Vagina (tissue), 2 donors: ENCODE data around the gene ACOXL.

ENCODE experiments used
- POLR2A ChIP-seq, 2 donors: fragments of 450-650 bp; IDR thresholded peaks; one replicate each; pipeline ENCODE4 v1.6.1; 2017; ENCODE audit warnings: antibody characterized with exemption in 2 of 2, mild to moderate bottlenecking in 2 of 2, moderate library complexity in 2 of 2
- TF ChIP-seq, protein P1 (sequence below), 3 experiments: fragments of 450-650 bp in 2 of 3; fragments of 200-600 bp in 1 of 3; sonication (generic) in 1 of 3; IDR thresholded peaks; one replicate each; pipeline ENCODE4 v1.5.1; 2017 to 2019; ENCODE audit warnings: antibody characterized with exemption in 3 of 3, mild to moderate bottlenecking in 2 of 3, moderate library complexity in 2 of 3

DNA sequence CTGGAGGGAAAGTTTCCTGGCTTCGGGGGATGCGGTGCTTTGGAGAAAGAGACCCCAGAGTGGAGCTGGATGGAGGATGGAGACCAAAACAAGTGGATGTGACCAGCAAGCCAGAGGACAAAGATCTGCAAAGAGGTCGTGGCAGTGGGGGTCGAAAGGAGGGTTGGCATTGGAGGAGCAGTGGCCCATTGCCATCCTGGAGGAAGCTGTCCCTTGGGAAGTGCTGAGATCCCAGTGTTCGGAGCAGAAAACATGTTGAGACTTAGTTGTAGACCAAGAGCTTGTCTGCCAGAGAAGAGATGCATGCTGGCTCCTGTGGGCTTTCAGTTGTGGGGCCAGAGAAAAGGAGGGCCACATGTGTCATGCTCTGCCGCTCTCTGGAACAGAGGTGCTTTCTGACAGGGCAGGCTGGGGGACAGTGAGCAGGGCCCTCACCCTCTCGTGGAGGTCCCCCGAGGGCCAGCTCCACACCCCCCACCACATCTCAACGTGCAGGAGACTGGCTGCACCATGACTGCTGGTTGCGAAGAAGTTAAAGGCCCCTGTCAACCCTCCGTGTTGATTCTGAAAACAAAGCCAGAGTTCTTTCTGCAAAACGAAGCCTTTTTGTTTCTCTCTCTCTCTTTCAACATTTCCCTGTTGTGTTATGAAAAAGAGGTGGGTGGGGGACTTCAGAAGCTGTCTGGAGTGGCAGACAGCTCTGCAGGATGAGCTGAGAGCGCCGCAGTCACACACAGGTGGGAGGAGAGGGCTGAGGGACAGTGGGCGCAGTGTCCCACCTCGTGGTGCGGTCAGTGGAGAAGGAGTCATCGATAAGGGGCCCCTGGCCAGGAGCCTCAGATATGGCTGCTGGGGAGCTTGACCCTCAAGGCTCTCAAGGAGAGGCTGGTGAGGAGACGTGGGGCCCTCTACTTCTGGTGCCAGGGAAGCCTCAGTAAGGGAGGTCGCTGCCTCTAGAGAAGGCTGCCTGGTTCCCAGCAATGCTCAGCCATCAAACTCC, 310.7 kb downstream of the ACOXL start:
- TF ChIP-seq, protein P1, sequence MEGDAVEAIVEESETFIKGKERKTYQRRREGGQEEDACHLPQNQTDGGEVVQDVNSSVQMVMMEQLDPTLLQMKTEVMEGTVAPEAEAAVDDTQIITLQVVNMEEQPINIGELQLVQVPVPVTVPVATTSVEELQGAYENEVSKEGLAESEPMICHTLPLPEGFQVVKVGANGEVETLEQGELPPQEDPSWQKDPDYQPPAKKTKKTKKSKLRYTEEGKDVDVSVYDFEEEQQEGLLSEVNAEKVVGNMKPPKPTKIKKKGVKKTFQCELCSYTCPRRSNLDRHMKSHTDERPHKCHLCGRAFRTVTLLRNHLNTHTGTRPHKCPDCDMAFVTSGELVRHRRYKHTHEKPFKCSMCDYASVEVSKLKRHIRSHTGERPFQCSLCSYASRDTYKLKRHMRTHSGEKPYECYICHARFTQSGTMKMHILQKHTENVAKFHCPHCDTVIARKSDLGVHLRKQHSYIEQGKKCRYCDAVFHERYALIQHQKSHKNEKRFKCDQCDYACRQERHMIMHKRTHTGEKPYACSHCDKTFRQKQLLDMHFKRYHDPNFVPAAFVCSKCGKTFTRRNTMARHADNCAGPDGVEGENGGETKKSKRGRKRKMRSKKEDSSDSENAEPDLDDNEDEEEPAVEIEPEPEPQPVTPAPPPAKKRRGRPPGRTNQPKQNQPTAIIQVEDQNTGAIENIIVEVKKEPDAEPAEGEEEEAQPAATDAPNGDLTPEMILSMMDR (IDR thresholded peaks at IDR 0.05) = no peak
- TF ChIP-seq POLR2A (IDR thresholded peaks at IDR 0.05) = no peak
